ENCODE data around the gene NUDT4B.
"Not testable (repeated sequence)": the region's sequence is repeated elsewhere in the genome, so short reads cannot be mapped to it uniquely, and the experiment has no call there.

NUDT4B gene

GRCh38 chr1:148735538-148735937, 13.0 kb upstream of the NUDT4B start:
- not testable (repeated sequence) for DNase-seq

- not testable (repeated sequence) for DNase-seq
Measured at GRCh38 chr1:148738667-148739066, 9.9 kb upstream of the NUDT4B start.

- not testable (repeated sequence) for DNase-seq
Measured at GRCh38 chr1:148743200-148743599, 5.4 kb upstream of the NUDT4B start.

GRCh38 chr1:148743726-148744720, 4.6 kb upstream of the NUDT4B start:
- not testable (repeated sequence) for DNase-seq

- DNase-seq = not testable (repeated sequence)
Measured at GRCh38 chr1:148749335-148749681, 734 bp downstream of the NUDT4B start.

- not testable (repeated sequence) for DNase-seq
Measured at GRCh38 chr1:148756231-148756630, 7.7 kb downstream of the NUDT4B start.

- DNase-seq = not testable (repeated sequence)
Measured at GRCh38 chr1:148757446-148757845, 8.9 kb downstream of the NUDT4B start.

GRCh38 chr1:148758412-148758811, 9.8 kb downstream of the NUDT4B start:
- DNase-seq = not testable (repeated sequence)

- not testable (repeated sequence) for DNase-seq
Measured at GRCh38 chr1:148758925-148759324, 10.4 kb downstream of the NUDT4B start.

- not testable (repeated sequence) for DNase-seq
Measured at GRCh38 chr1:148759749-148760148, 11.2 kb downstream of the NUDT4B start.

GRCh38 chr1:148760206-148760605, 11.6 kb downstream of the NUDT4B start:
- DNase-seq = not testable (repeated sequence)

- not testable (repeated sequence) for DNase-seq
Measured at GRCh38 chr1:148761360-148761759, 12.8 kb downstream of the NUDT4B start.

- DNase-seq = not testable (repeated sequence)
Measured at GRCh38 chr1:148765238-148766019, 16.9 kb downstream of the NUDT4B start.

GRCh38 chr1:148768541-148768940, 20.0 kb downstream of the NUDT4B start:
- not testable (repeated sequence) for DNase-seq

- not testable (repeated sequence) for DNase-seq
Measured at GRCh38 chr1:148769495-148769894, 20.9 kb downstream of the NUDT4B start.

GRCh38 chr1:148773690-148774089, 25.1 kb downstream of the NUDT4B start:
- DNase-seq = not testable (repeated sequence)

GRCh38 chr1:148774102-148774501, 25.5 kb downstream of the NUDT4B start:
- DNase-seq = not testable (repeated sequence)

- DNase-seq = not testable (repeated sequence)
Measured at GRCh38 chr1:148775263-148775662, 26.7 kb downstream of the NUDT4B start.

GRCh38 chr1:148777649-148778048, 29.1 kb downstream of the NUDT4B start:
- not testable (repeated sequence) for DNase-seq

GRCh38 chr1:148780404-148780803, 31.8 kb downstream of the NUDT4B start:
- DNase-seq = not testable (repeated sequence)

GRCh38 chr1:148791543-148792099, 43.0 kb downstream of the NUDT4B start:
- not testable (repeated sequence) for DNase-seq

GRCh38 chr1:148793762-148794332, 45.3 kb downstream of the NUDT4B start:
- not testable (repeated sequence) for DNase-seq

All from right kidney (tissue), 1 donor.